Stomach smooth muscle (tissue), 2 donors: ENCODE results near the gene PREX1.
A peak's percentile ranks its signal among the peaks of the same experiment; 100 is the strongest.

Experiments
- H3K27ac ChIP-seq: one replicate; pipeline ENCODE4 v1.7.0; 2013; ENCODE audit warnings: mild to moderate bottlenecking, low read length, inconsistent platforms
- H3K27me3 ChIP-seq, 2 donors: one replicate each; pipeline ENCODE4 v1.7.0; 2013; ENCODE audit warnings: low read length in 2 of 2; ENCODE audit not compliant: insufficient read depth in 2 of 2, control insufficient read depth in 1 of 2
- H3K36me3 ChIP-seq, 2 donors: one replicate each; pipeline ENCODE4 v1.7.0; 2013; ENCODE audit warnings: low read length in 2 of 2; ENCODE audit not compliant: control insufficient read depth in 2 of 2, insufficient read depth in 2 of 2
- H3K4me1 ChIP-seq: one replicate; pipeline ENCODE4 v1.7.0; 2013; ENCODE audit warnings: low read length; ENCODE audit not compliant: control insufficient read depth, insufficient read depth
- H3K4me3 ChIP-seq, 2 donors: one replicate each; pipeline ENCODE4 v1.7.0; 2013; ENCODE audit warnings: low read length in 2 of 2
- H3K9ac ChIP-seq, 2 donors: one replicate each; pipeline ENCODE4 v1.7.0; 2013; ENCODE audit warnings: low read length in 2 of 2, mild to moderate bottlenecking in 1 of 2
- H3K9me3 ChIP-seq, 2 donors: one replicate each; pipeline ENCODE4 v1.7.0; 2013; ENCODE audit warnings: low read length in 2 of 2; ENCODE audit not compliant: control insufficient read depth in 2 of 2
- donor health status: healthy.
- donor health status: Pancreatic carcinoma.

The PREX1 gene

GRCh38 chr20:48739395-48740291 lies 88.2 kb downstream of the PREX1 start:
- H3K27ac ChIP-seq = no peak overlapping the region
- peaks cover 0 to 2% of the 10 kb centered on the region in 2 donors for H3K27me3 ChIP-seq
- peaks cover 0 to 8% of the 10 kb centered on the region in 2 donors for H3K36me3 ChIP-seq
- no peak overlapping the region for H3K9ac ChIP-seq
- peaks cover 6% of the 10 kb centered on the region for H3K4me1 ChIP-seq
- H3K9me3 ChIP-seq = no peaks in the 10 kb centered on the region
- no peak overlapping the region for H3K4me3 ChIP-seq

GRCh38 chr20:48738399-48739304 lies 89.1 kb downstream of the PREX1 start:
- peaks cover 0 to 2% of the 10 kb centered on the region in 2 donors for H3K27me3 ChIP-seq
- peaks cover 6% of the 10 kb centered on the region for H3K4me1 ChIP-seq
- peaks cover 0 to 4% of the 10 kb centered on the region in 2 donors for H3K36me3 ChIP-seq
- H3K27ac ChIP-seq = no peak overlapping the region
- no peak overlapping the region for H3K9ac ChIP-seq
- H3K9me3 ChIP-seq = no peaks in the 10 kb centered on the region
- H3K4me3 ChIP-seq = peak overlapping the region in 1 of 2 donors; percentile 7

DNA sequence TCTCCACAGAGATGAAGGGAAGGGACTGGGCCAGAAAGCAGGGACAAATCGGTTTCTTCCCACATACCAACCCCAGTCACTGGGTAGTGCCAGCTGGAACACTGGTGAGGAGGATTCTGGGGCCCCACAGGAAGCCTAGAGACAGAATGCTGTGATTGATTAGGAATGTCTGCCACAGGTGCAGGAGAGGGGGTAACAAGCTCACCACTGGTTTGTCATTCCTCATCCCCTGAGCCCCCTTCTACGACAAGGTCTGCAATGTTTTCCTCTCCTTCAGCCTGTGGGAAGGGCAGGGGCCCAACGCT lies 89.8 kb downstream of the PREX1 start:
- Histone ChIP-seq H3K4me3 (no peak overlapping the region), H3K9ac (no peak overlapping the region), H3K4me1 (peaks cover 6% of the 10 kb centered on the region), H3K27ac (no peak overlapping the region), H3K36me3 (peaks cover 0 to 4% of the 10 kb centered on the region in 2 donors), H3K9me3 (no peaks in the 10 kb centered on the region), H3K27me3 (peaks cover 0 to 2% of the 10 kb centered on the region in 2 donors)

DNA sequence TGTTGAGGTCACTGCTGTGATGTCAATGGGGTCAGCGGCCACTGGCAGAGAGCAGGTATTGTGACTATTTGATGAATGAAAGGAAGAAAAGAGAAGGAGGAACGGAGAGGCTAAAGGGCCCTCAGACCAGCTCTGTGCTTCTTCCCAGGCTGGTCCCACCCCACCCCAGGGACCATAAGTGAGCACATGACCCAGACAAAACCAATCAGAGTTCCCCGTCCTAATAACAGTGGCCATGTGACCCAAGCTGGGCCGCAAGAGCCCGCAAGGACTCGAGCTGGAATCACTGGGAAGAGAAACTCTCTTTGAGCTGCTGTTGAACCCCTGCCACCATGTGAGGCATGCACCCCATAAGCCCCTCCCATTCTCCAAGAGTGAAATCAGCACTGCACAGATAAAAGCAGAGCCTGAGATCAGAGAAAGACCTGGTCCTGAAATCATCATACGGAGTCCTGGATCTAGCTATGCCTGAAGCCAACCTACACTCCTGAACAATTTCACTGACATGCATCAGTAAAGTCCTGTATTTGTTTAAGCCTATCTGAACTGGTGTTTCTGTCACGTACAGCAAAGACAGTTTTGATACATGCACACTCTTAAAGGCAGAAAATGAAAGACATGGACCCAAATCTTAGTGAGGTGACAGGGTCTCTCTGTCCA lies 90.2 kb downstream of the PREX1 start:
- H3K9ac ChIP-seq = no peak overlapping the region
- H3K27ac ChIP-seq = no peak overlapping the region
- H3K4me3 ChIP-seq = no peak overlapping the region
- peaks cover 6% of the 10 kb centered on the region for H3K4me1 ChIP-seq
- H3K9me3 ChIP-seq = no peaks in the 10 kb centered on the region
- peaks cover 0 to 4% of the 10 kb centered on the region in 2 donors for H3K36me3 ChIP-seq
- H3K27me3 ChIP-seq = no peaks in the 10 kb centered on the region

DNA sequence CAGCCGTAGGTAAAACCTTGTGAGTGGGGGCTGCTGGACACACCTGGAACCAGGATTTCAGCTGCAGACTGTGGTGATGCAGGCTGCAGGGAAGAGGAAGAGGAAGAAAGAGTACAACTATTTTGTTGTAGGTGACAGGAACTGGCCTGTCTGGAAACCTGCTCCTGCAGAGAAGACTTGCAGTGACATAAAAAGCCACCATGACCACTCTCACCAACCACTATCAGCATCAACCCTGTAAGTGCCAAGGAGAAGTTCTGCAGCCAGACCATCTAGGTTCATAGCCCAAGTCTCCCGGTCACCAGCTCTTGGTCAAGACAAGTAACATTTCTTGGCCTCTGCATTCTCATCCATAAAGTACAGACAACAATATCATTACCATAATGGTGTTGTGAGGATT lies 91.2 kb downstream of the PREX1 start:
- no peak overlapping the region for H3K9ac ChIP-seq
- H3K4me3 ChIP-seq = no peak overlapping the region
- peaks cover 0 to 2% of the 10 kb centered on the region in 2 donors for H3K27me3 ChIP-seq
- H3K36me3 ChIP-seq = peaks cover 0 to 2% of the 10 kb centered on the region in 2 donors
- H3K9me3 ChIP-seq = no peaks in the 10 kb centered on the region
- no peak overlapping the region for H3K27ac ChIP-seq
- H3K4me1 ChIP-seq = peaks cover 6% of the 10 kb centered on the region

- Histone ChIP-seq H3K9me3 (no peaks in the 10 kb centered on the region), H3K9ac (no peak overlapping the region), H3K36me3 (peaks cover 0 to 2% of the 10 kb centered on the region in 2 donors), H3K27ac (no peak overlapping the region), H3K4me1 (peaks cover 6% of the 10 kb centered on the region), H3K4me3 (no peak overlapping the region), H3K27me3 (peaks cover 0 to 2% of the 10 kb centered on the region in 2 donors)
These were observed 91.6 kb downstream of the PREX1 start for GRCh38 chr20:48736231-48736630.

DNA sequence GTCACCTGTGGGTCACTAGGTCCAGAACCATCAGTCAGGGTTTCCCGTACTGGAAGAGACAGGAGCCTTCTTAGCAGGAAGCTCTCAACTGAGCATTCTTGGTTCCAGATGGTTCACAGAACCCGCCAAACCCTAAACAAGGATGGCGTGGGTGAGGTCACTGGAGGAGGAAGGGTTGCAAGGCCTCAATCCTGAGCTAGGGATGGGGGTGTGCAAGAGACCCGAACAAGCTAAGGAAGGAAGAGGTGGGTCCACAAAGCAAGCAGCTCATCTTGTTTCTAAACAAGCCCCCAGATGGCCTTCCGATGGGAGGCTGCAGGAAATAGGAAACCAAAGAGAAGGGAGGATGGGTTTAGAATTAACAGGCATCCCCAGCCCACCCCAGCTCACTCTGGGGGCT lies 92.7 kb downstream of the PREX1 start:
- peaks cover 0 to 2% of the 10 kb centered on the region in 2 donors for H3K36me3 ChIP-seq
- no peak overlapping the region for H3K9ac ChIP-seq
- no peak overlapping the region for H3K27ac ChIP-seq
- no peaks in the 10 kb centered on the region for H3K9me3 ChIP-seq
- peaks cover 6% of the 10 kb centered on the region for H3K4me1 ChIP-seq
- H3K4me3 ChIP-seq = no peak overlapping the region
- peaks cover 0 to 2% of the 10 kb centered on the region in 2 donors for H3K27me3 ChIP-seq

GRCh38 chr20:48734104-48734749 lies 93.6 kb downstream of the PREX1 start:
- Histone ChIP-seq H3K9me3 (no peaks in the 10 kb centered on the region), H3K4me1 (peaks cover 6% of the 10 kb centered on the region), H3K27me3 (peaks cover 0 to 2% of the 10 kb centered on the region in 2 donors), H3K9ac (no peak overlapping the region), H3K36me3 (peaks cover 0 to 2% of the 10 kb centered on the region in 2 donors), H3K27ac (no peak overlapping the region), H3K4me3 (no peak overlapping the region)

- H3K9me3 ChIP-seq = no peaks in the 10 kb centered on the region
- no peak overlapping the region for H3K9ac ChIP-seq
- peaks cover 0 to 2% of the 10 kb centered on the region in 2 donors for H3K27me3 ChIP-seq
- no peak overlapping the region for H3K27ac ChIP-seq
- peaks cover 0 to 2% of the 10 kb centered on the region in 2 donors for H3K36me3 ChIP-seq
- peaks cover 4% of the 10 kb centered on the region for H3K4me1 ChIP-seq
- H3K4me3 ChIP-seq = no peak overlapping the region
These were observed 94.5 kb downstream of the PREX1 start for GRCh38 chr20:48733296-48733790.
